K562 (cell line): ENCODE data around the gene FOXJ2. TPM values are rescaled to one million over a fixed set of nuclear protein-coding genes. Genes with fewer than 3 reads are reported as not detected.
A peak's percentile ranks its signal among the peaks of the same experiment; 100 is the strongest.

ENCODE experiments used
- ATAC-seq: fragments of 200-7000 bp; cut with Tn5 transposase; 3 replicates; pipeline ENCODE4 v1.9.1; 2020; ENCODE audit warnings: moderate library complexity
- BruUV-seq: library from RNA; stranded (reverse); fragments of 400-500 nt; replicated peaks from 2 replicates; lab custom pipeline; 2021; lab: Mats Ljungman, UMichigan
- CTCF ChIA-PET: fragments of 300-600 bp; formaldehyde crosslinking; extraction: SDS; loops from one replicate; lab custom pipeline; 2021; ENCODE audit warnings: low intra/inter-chr PET ratio; lab: Yijun Ruan, JAX
- POLR2A ChIA-PET: fragments of 300-600, 350-650 bp; sonication (Branson Sonifier 250); formaldehyde crosslinking; extraction: SDS; loops from one replicate; lab custom pipeline; 2021; ENCODE audit warnings: antibody characterized with exemption, inconsistent platforms; lab: Yijun Ruan, JAX
- DNase-seq, 4 experiments: peaks; one replicate each; pipeline versions ENCODE4 v3.0.0 to v3.0.0-alpha.2; 2011 to 2018; ENCODE audit warnings: low spot score in 3 of 4, mixed read lengths in 3 of 4; ENCODE audit errors: extremely low read depth in 1 of 4
- FAIRE-seq: peaks from 2 replicates; lab custom pipeline; 2011; peaks lifted over from hg19 to GRCh38; lab: Jason Lieb, UNC
- H2AFZ ChIP-seq: 2 replicates; pipeline ENCODE4 v1.6.0; 2011; ENCODE audit warnings: low read depth, low read length, control low read depth, inconsistent platforms
- H3K27ac ChIP-seq: fragments of 200-600 bp; 3 replicates; pipeline ENCODE4 v1.8.0; 2011; ENCODE audit warnings: low read depth, mild to moderate bottlenecking, control low read depth, inconsistent platforms, low read length, moderate library complexity, mixed read lengths; ENCODE audit errors: extremely low read depth
- H3K27me3 ChIP-seq, 2 experiments: fragments of 300-600 bp in 1 of 2; 2 replicates in 1 of 2; 3 replicates in 1 of 2; pipeline versions ENCODE4 v1.6.0 to v1.8.0; 2011; ENCODE audit warnings: inconsistent platforms in 2 of 2, low read length in 2 of 2, mild to moderate bottlenecking in 1 of 2, mixed read lengths in 1 of 2, moderate library complexity in 1 of 2; ENCODE audit not compliant: control insufficient read depth in 2 of 2, insufficient read depth in 2 of 2
- H3K36me3 ChIP-seq: fragments of 300-600 bp; 3 replicates; pipeline ENCODE4 v1.8.0; 2011; ENCODE audit warnings: mild to moderate bottlenecking, low read length, inconsistent platforms; ENCODE audit not compliant: control insufficient read depth, insufficient read depth
- H3K4me1 ChIP-seq, 2 experiments: fragments of 200-600 bp in 1 of 2; replicated peaks in 1 of 2; 2 replicates in 1 of 2; 3 replicates in 1 of 2; pipeline versions ENCODE4 v1.5.1 to v1.8.0; 2011; ENCODE audit warnings: inconsistent platforms in 2 of 2, low read length in 2 of 2, mild to moderate bottlenecking in 1 of 2, mixed read lengths in 1 of 2, moderate library complexity in 1 of 2; ENCODE audit not compliant: control insufficient read depth in 2 of 2, insufficient read depth in 2 of 2
- H3K4me2 ChIP-seq: 2 replicates; pipeline ENCODE4 v1.6.1; 2011; ENCODE audit warnings: low read length, control low read depth, inconsistent platforms, mixed read lengths; ENCODE audit not compliant: insufficient read depth
- H3K4me3 ChIP-seq: fragments of 200-600 bp; sonication (generic), shearing (Covaris generic); 2 replicates; pipeline ENCODE4 v1.5.1; 2016; ENCODE audit warnings: control low read depth, inconsistent platforms
- H3K79me2 ChIP-seq: fragments of 200-600 bp; 3 replicates; pipeline ENCODE4 v1.8.0; 2011; ENCODE audit warnings: low read length, inconsistent platforms; ENCODE audit not compliant: control insufficient read depth, insufficient read depth
- H3K9ac ChIP-seq, 2 experiments: 2 replicates each; pipeline versions ENCODE4 v1.6.0 to v1.6.1; 2011; ENCODE audit warnings: low read depth in 2 of 2, low read length in 2 of 2, control low read depth in 1 of 2, inconsistent platforms in 1 of 2, mild to moderate bottlenecking in 1 of 2, mixed read lengths in 1 of 2; ENCODE audit not compliant: insufficient read depth in 1 of 2
- H3K9me1 ChIP-seq: one replicate; pipeline ENCODE4 v1.6.0; 2011; ENCODE audit warnings: inconsistent platforms, mild to moderate bottlenecking, low read length, moderate library complexity; ENCODE audit not compliant: control insufficient read depth, insufficient read depth
- H3K9me3 ChIP-seq: replicated peaks from 2 replicates; pipeline ENCODE4 v1.5.1; 2011; ENCODE audit warnings: low read depth, low read length, inconsistent platforms; ENCODE audit not compliant: control insufficient read depth, insufficient read depth
- H4K20me1 ChIP-seq: replicated peaks from 2 replicates; pipeline ENCODE4 v1.6.1; 2011; ENCODE audit warnings: low read length, inconsistent platforms, mixed read lengths; ENCODE audit not compliant: control insufficient read depth, insufficient read depth
- FOSL1 ChIP-seq: fragments of 200-800 bp; sonication (Bioruptor generic); conservative IDR thresholded peaks from 2 replicates; pipeline ENCODE4 v1.6.1; 2016; ENCODE audit warnings: missing genetic modification characterization, missing compliant biosample characterization
- HNRNPK ChIP-seq: fragments of 200-400 bp; formaldehyde crosslinking; IDR thresholded peaks from one replicate; pipeline ENCODE4 v1.6.1; 2018; ENCODE audit warnings: mild to moderate bottlenecking, low read depth, low read length; ENCODE audit not compliant: poor library complexity, severe bottlenecking
- NR2C2 ChIP-seq, 2 experiments: fragments of 200-800 bp in 1 of 2; sonication (Bioruptor generic) in 1 of 2; sonication (generic) in 1 of 2; formaldehyde crosslinking in 1 of 2; IDR thresholded peaks; 2 replicates each; pipeline versions ENCODE4 v1.6.1 to v1.8.0; 2016 to 2022; ENCODE audit warnings: mild to moderate bottlenecking in 1 of 2, missing compliant biosample characterization in 1 of 2, missing genetic modification characterization in 1 of 2, missing genetic modification reagents in 1 of 2
- RAD21 ChIP-seq, 2 experiments: fragments of 250-450 bp in 1 of 2; fragments of 450-650 bp in 1 of 2; sonication (Bioruptor Pico) in 1 of 2; formaldehyde crosslinking in 1 of 2; IDR thresholded peaks in 1 of 2; conservative IDR thresholded peaks in 1 of 2; 2 replicates each; pipeline versions ENCODE4 v1.4.0 to v1.8.0; 2020 to 2022; ENCODE audit warnings: mild to moderate bottlenecking in 2 of 2, moderate library complexity in 1 of 2
- ZNF12 ChIP-seq: sonication (generic); formaldehyde crosslinking; IDR thresholded peaks from 2 replicates; pipeline ENCODE4 v1.4.0; 2020; ENCODE audit warnings: mild to moderate bottlenecking, missing genetic modification reagents
- WGBS: fragments of 100-300 bp; shearing (Covaris generic); methylation state at CpG from one replicate; pipeline ENCODE4 v1.1.6; 2016; ENCODE audit warnings: low coverage, mixed read lengths; ENCODE audit not compliant: insufficient coverage; ENCODE audit errors: missing lambda C conversion rate; 5-methylcytosine and 5-hydroxymethylcytosine counted together
- in situ Hi-C: fragments of 300-500 bp; cut with MboI; formaldehyde crosslinking; loops from 4 replicates; pipeline ENCODE4 v1.15.0; 2018; ENCODE audit warnings: inconsistent platforms, mixed read lengths
- intact Hi-C: fragments of 100-400 bp; cut with micrococcal nuclease; formaldehyde crosslinking; loops from 2 replicates; pipeline ENCODE4 v1.14.2; 2022
- polyA plus RNA-seq, 8 experiments: library from polyadenylated mRNA; depleted of rRNA in 4 of 8; stranded (reverse) in 5 of 8; unstranded in 3 of 8; fragments of >200 nt; fragmentation: Nextera tagmentation in 2 of 8; fragmentation: Illumina TruSeq in 1 of 8; extraction: Ambion mirVana in 2 of 8; extraction: Trizol in 1 of 8; gene quantifications; 2 replicates each; pipeline versions ENCODE4 v1.2.1 to v1.2.3, GENCODE V29; 2011 to 2014; ENCODE audit warnings: inconsistent platforms in 1 of 8, missing spikeins in 1 of 8
- total RNA-seq, 7 experiments: library from RNA; depleted of rRNA in 6 of 7; stranded (reverse); fragments of >200 nt in 6 of 7; fragmentation: Illumina TruSeq in 2 of 7; extraction: Trizol in 2 of 7; gene quantifications; 2 replicates each; pipeline versions ENCODE4 v1.2.1 to v1.2.3, GENCODE V29; 2011 to 2021; ENCODE audit warnings: low replicate concordance in 1 of 7
- TF ChIP-seq, protein P1 (sequence below), 2 experiments: fragments of 450-650 bp in 1 of 2; sonication (generic) in 1 of 2; formaldehyde crosslinking in 1 of 2; IDR thresholded peaks; 2 replicates each; pipeline versions ENCODE4 v1.7.1 to v1.9.0; 2016 to 2022; ENCODE audit warnings: inconsistent platforms in 1 of 2, mild to moderate bottlenecking in 1 of 2, missing genetic modification reagents in 1 of 2
- TF ChIP-seq, protein P2 (sequence below): fragments of 450-650 bp; formaldehyde crosslinking; IDR thresholded peaks from 2 replicates; pipeline ENCODE4 v1.4.0; 2022; ENCODE audit warnings: missing genetic modification characterization

The FOXJ2 gene
- total and polyA plus RNA-seq, 9 of the 15 experiments (the other 6 are each of a cell fraction or from before 2014, with no cell fraction given): 1.0 to 7.5 (median 2.4) TPM

DNA sequence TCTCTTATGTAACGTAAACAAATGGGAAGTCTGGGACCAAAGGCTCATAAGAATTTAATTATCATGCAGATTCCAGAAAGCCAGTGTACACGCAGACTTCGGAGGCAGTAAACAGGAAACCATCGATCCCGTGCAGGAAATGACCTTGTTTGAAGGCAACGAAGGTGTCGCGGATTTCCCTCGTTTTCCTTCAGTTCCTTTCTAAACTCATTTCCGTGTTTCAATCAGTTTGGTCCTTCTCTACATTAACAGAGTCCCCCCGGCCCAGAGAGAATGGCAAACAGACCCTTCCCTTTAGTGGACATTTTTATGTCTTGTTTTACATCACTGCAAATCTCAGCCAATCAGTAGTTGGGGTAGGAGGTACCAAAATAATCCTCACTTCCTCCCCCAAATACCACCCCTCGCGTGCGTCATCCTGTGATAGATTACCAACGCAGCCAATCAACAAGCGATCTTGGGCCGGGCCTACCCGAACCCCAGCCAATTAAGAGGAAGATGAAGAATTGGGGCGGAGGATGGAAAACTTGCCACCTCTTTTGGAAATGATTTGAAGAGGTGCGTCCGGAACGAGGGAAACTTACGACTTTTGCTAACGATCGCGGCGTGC lies 6.1 kb upstream of the FOXJ2 start:
- FAIRE-seq: peak; percentile 99
- Histone ChIP-seq H3K79me2 (peaks cover 34% of the 10 kb centered on the region), H3K9ac (peak overlapping the region; percentile 67 to 90), H3K9me1 (no peaks in the 10 kb centered on the region), H3K36me3 (no peaks in the 10 kb centered on the region), H4K20me1 (no peaks in the 10 kb centered on the region), H3K4me3 (peak overlapping the region; percentile 60), H3K4me1 (peaks cover 0 to 19% of the 10 kb centered on the region in 2 experiments; a peak in 3 of 5 replicates), H2AFZ (peak overlapping the region; percentile 88), H3K27me3 (no peaks in the 10 kb centered on the region), H3K4me2 (peak overlapping the region; percentile 83), H3K9me3 (no peaks in the 10 kb centered on the region), H3K27ac (peak overlapping the region; percentile 98)
- BruUV-seq: no TSS peak
- 0% methylated on average over 27 of the region's 27 CpGs for WGBS
- peak; percentile 88 to 98 (median 92) for DNase-seq
- intact Hi-C loops: no loop called here
- ATAC-seq: peak; percentile 88
- ChIA-PET CTCF (no interaction called here), POLR2A (interaction anchor here (0.6 to 1.3 kb wide), 2 partner anchors 12 to 45 kb away, joined by 3 to 6 read pairs; no protein-coding TSS in a partner anchor)
- in situ Hi-C loops: no loop called here
- no peak for TF ChIP-seq NR2C2 (CRISPR knock-in tag; IDR thresholded peaks at IDR 0.05)
- TF ChIP-seq NR2C2 (tag; IDR thresholded peaks at IDR 0.05): 0 out of 2 replicates have a peak, but pooled peaks have one; percentile 34
- TF ChIP-seq, protein P1, sequence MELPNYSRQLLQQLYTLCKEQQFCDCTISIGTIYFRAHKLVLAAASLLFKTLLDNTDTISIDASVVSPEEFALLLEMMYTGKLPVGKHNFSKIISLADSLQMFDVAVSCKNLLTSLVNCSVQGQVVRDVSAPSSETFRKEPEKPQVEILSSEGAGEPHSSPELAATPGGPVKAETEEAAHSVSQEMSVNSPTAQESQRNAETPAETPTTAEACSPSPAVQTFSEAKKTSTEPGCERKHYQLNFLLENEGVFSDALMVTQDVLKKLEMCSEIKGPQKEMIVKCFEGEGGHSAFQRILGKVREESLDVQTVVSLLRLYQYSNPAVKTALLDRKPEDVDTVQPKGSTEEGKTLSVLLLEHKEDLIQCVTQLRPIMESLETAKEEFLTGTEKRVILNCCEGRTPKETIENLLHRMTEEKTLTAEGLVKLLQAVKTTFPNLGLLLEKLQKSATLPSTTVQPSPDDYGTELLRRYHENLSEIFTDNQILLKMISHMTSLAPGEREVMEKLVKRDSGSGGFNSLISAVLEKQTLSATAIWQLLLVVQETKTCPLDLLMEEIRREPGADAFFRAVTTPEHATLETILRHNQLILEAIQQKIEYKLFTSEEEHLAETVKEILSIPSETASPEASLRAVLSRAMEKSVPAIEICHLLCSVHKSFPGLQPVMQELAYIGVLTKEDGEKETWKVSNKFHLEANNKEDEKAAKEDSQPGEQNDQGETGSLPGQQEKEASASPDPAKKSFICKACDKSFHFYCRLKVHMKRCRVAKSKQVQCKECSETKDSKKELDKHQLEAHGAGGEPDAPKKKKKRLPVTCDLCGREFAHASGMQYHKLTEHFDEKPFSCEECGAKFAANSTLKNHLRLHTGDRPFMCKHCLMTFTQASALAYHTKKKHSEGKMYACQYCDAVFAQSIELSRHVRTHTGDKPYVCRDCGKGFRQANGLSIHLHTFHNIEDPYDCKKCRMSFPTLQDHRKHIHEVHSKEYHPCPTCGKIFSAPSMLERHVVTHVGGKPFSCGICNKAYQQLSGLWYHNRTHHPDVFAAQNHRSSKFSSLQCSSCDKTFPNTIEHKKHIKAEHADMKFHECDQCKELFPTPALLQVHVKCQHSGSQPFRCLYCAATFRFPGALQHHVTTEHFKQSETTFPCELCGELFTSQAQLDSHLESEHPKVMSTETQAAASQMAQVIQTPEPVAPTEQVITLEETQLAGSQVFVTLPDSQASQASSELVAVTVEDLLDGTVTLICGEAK (IDR thresholded peaks at IDR 0.05): peak; percentile 80
- TF ChIP-seq, protein P1 (CRISPR knock-in tag; IDR thresholded peaks at IDR 0.05): no peak
- TF ChIP-seq, protein P2, sequence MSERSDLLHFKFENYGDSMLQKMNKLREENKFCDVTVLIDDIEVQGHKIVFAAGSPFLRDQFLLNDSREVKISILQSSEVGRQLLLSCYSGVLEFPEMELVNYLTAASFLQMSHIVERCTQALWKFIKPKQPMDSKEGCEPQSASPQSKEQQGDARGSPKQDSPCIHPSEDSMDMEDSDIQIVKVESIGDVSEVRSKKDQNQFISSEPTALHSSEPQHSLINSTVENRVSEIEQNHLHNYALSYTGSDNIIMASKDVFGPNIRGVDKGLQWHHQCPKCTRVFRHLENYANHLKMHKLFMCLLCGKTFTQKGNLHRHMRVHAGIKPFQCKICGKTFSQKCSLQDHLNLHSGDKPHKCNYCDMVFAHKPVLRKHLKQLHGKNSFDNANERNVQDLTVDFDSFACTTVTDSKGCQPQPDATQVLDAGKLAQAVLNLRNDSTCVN (CRISPR knock-in tag): no peak
- TF ChIP-seq RAD21 (CRISPR knock-in tag; conservative IDR thresholded peaks at IDR 0.05 in 1 of 2, IDR thresholded peaks at IDR 0.05 in 1 of 2): no peak
- no peak for TF ChIP-seq HNRNPK
- TF ChIP-seq FOSL1: peak; percentile 78
- TF ChIP-seq ZNF12 (CRISPR knock-in tag): no peak
